Fibroblast of mammary gland (primary cell): Measurements from ENCODE around the gene SFTPD.

Source experiments
- DNase-seq: peaks from one replicate; pipeline ENCODE4 v3.0.0-alpha.2; 2010; ENCODE audit warnings: low read depth
- H3K4me3 ChIP-seq: 2 replicates; pipeline ENCODE4 v1.5.1; 2011; ENCODE audit warnings: low read depth, mild to moderate bottlenecking, low read length, moderate library complexity; ENCODE audit not compliant: control insufficient read depth
- CTCF ChIP-seq: conservative IDR thresholded peaks from 2 replicates; pipeline ENCODE4 v1.5.1; 2011; ENCODE audit warnings: low read depth, low read length, inconsistent platforms; ENCODE audit not compliant: control insufficient read depth, insufficient read depth

Gene SFTPD

GRCh38 chr10:79983286-79983909 is 34.5 kb upstream of the SFTPD start:
- no peak overlapping the region for H3K4me3 ChIP-seq
- no peak for TF ChIP-seq CTCF
- no peak for DNase-seq

GRCh38 chr10:79982861-79983260 is 34.0 kb upstream of the SFTPD start:
- TF ChIP-seq CTCF = no peak
- DNase-seq = no peak
- H3K4me3 ChIP-seq = no peak overlapping the region

GRCh38 chr10:79982362-79982800 is 33.5 kb upstream of the SFTPD start:
- no peak overlapping the region for H3K4me3 ChIP-seq
- DNase-seq = no peak
- TF ChIP-seq CTCF = no peak

GRCh38 chr10:79981450-79982361 is 32.8 kb upstream of the SFTPD start:
- TF ChIP-seq CTCF = no peak
- H3K4me3 ChIP-seq = peak overlapping the region; percentile 42
- peak; percentile 10 for DNase-seq

- DNase-seq = no peak
- TF ChIP-seq CTCF = no peak
- no peak overlapping the region for H3K4me3 ChIP-seq
These were observed 31.8 kb upstream of the SFTPD start for GRCh38 chr10:79980711-79981110.

GRCh38 chr10:79979976-79980687 is 31.2 kb upstream of the SFTPD start:
- H3K4me3 ChIP-seq = no peak overlapping the region
- DNase-seq = no peak
- TF ChIP-seq CTCF = no peak
